Daoy (cell line): Measurements from ENCODE around the gene FUT8. TPM values are rescaled to one million over a fixed set of nuclear protein-coding genes. Genes with fewer than 3 reads are reported as not detected.
A peak's percentile ranks its signal among the peaks of the same experiment; 100 is the strongest.

ENCODE experiments used
- DNase-seq: peaks from one replicate; pipeline ENCODE4 v3.0.0-alpha.2; 2015; ENCODE audit warnings: low read depth
- total RNA-seq: library from RNA; depleted of rRNA; stranded (reverse); fragments of >200 nt; shearing (Covaris generic); gene quantifications from 2 replicates; pipeline ENCODE4 v1.2.3, GENCODE V29; 2014; rRNA removed

Gene FUT8
- total RNA-seq = 90.6 and 103 TPM in 2 replicates

DNA sequence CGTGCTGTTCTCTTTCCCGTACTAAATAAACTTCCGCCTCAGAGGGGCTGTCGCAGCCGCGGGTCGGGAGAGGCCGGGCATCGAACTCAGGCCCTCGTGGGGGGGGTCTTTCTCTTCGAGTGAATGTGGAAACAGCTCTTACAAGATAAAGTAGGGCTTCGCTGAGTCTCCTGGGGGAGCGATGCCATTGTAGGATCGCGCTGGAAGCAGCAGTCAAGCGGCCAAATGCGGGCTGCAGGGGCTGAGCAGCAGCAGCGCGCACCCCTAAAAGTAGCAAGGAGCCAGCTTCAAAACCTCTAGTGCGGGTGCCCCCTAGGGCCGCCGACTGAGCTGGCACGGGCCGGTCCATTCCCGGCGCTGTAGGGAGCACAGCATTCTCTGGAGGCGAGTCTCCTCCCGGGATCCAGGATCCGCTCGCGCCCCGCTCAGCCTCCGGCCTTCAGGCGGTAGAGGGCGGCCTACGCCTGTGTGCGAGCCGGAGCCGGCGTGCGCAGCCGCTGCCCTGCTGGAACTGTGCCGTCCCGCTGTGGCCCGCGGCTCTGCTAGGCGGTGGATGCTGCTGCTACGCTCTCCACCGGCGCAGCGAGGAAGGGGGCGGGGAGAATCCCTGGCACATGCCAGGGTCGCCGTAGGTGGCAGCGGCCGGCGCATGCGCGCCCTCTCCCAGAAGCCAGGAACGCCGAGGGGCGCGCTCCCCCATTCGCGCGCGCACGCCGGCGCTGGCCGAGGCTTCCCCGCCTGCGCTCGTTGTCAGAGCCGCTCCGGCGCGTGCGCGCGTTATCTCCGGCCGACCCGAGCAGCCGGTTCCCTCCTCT is at the start of gene FUT8:
FUT8 (plus strand) TSS at position 699 of the 815 bp plus-strand sequence. CDS start 148,834 bp downstream, outside the sequence.
- DNase-seq = peak; percentile 99

DNA sequence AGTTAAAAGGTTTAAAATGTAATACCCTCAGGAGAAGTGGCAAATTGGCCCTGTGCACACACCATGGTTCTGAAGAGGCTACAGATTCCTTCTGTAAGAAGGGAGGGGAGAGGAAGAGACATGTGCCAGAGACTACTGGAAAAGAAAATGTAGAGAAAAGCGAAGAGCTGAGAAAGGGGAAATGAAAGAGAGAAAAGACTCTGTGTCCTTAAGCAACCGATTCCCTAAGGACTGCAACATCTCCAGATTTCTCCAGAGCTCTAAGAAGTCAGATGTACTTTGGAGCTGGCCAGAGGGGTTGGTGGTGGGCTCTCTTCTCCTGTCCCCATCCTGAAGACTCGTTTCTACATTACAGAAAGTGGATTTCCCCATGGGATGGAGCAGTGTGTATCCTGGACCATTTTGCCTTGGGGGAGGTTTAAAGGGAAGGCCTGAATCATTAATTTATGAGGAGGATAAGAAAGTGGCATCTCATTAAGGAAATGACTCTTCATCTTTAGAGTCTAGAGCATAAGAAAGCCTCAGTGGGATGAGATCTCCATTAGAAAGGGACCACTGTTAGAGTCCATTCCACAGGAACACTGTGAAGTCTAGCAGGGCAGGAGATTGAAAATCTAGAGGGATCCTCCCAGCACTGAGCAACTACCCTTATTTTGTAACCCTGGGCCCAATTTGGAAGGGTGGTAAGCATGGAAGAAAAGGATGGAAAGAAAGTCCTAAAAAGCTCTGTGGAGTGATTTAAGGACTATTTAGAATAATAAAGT is 45.5 kb upstream of the FUT8 start:
- DNase-seq = no peak

GRCh38 chr14:65369560-65369959 is 43.0 kb upstream of the FUT8 start:
- no peak for DNase-seq

- DNase-seq = no peak
Measured at GRCh38 chr14:65370801-65371248, 41.7 kb upstream of the FUT8 start.

- DNase-seq = no peak
Measured at GRCh38 chr14:65371784-65372183, 40.7 kb upstream of the FUT8 start.

- DNase-seq = no peak
Measured at GRCh38 chr14:65373016-65373670, 39.4 kb upstream of the FUT8 start.

GRCh38 chr14:65373671-65374039 is 38.9 kb upstream of the FUT8 start:
- no peak for DNase-seq

DNA sequence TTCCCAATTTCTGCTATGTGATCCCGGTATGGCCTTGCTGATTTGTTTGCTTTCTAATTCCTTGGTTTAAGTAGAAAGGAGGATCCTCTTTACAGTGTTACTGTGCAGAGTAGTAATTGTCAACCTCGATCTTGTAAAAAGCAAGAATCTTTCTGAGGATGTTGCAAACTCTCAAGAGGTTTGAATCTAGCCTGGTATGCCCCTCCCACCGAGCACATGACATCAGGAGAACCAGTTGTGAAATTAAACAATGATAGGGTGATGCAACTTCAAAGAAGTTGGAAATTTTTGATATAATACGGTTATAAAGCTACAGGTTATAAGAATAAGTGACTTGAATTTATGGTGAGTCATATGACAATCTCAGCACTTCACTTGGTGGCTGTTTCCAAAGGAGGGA is 35.0 kb upstream of the FUT8 start:
- no peak for DNase-seq

GRCh38 chr14:65382586-65382985 is 29.9 kb upstream of the FUT8 start:
- DNase-seq = no peak

DNA sequence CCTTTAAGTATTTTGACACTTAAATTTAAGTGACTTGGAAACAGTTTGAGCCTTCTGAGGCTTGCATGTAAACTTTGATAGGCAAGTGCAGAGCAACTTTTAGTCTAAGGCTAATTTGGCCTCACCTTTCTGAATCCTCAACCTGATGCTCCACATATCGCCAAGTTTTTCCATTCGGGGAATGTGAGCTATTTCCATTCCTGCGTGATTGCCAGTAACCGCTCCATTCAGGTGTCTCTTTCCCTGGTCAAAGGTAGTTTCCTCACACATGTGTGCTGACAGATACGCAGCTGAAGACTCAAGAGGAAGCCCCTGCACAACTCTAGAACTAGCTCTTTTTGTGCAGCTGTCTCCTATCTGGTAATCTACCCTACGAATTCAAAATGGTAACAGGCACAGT is 25.4 kb upstream of the FUT8 start:
- no peak for DNase-seq

DNA sequence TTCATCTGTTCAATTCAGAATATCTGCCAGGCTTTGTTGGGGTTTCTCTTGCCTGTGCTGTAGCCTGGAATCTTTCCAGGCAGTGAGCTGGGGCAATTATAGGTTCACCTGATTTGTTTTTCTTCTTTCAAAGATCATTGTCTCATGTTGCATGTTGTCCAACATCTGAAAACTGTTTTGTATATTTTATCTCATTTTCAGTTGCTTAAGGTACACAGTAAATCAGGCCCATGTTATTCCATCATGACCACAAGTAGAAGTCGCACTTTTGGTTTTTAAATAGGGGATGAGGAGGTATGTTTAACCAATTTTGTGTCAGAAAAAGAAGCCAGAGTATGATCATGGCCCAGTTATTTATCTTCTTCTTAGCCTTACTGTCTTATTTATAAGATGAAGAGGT is 24.9 kb upstream of the FUT8 start:
- no peak for DNase-seq

GRCh38 chr14:65392296-65392695 is 20.2 kb upstream of the FUT8 start:
- DNase-seq = no peak

DNA sequence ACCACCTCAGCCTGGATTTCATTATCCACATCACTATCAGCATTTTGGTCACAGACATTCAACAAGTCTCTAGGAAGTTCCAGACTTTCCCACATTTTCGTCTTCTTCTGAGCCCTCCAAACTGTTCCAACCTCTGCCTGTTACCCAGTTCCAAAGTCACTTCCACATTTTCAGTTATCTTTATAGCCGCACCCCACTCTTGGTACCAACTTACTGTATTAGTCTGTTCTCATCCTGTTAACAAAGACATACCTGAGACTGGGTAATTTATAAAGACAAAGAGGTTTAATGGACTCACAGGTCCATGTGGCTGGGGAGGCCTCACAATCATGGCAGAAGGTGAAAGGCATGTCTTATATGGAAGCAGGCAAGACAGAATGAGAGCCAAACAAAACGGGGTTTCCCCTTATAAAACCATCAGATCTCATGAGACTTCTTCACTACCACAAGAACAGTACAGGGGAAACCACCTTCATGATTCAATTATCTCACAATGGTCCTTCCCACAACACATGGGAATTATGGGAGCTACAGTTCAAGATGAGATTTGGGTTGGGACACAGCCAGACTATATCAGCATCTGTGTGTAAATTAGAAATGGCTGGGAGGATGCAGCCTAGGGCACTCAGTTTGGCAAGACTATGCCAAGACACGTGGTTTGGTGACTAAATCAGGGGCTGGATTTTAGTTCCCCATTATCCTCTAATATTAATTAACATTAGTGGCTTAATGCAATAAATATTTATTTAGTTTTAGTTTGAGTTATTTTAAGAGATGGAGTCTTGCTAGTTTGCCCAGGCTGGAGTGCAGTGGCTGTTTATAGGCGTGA is 16.2 kb upstream of the FUT8 start:
- no peak for DNase-seq

DNA sequence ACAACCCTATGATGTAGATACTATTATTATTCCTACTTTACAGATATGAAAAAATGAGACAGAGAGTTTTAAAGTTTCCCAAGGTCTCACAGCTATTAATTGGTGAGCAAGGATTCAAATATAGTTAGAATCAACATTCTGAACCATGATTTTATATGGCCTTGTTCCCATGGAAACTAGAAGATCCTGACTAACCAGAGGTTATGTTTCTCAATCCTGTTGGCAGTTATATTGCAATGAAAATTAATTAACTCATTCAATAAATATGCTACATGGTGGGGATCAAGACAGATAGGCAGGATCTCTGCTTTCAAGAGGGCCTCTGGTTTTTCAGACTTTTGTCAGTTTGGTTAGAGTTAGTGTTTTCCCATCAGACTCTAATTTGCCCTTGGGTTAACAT is 9.3 kb upstream of the FUT8 start:
- no peak for DNase-seq

- DNase-seq = no peak
Measured at GRCh38 chr14:65408113-65408512, 4.4 kb upstream of the FUT8 start.

DNA sequence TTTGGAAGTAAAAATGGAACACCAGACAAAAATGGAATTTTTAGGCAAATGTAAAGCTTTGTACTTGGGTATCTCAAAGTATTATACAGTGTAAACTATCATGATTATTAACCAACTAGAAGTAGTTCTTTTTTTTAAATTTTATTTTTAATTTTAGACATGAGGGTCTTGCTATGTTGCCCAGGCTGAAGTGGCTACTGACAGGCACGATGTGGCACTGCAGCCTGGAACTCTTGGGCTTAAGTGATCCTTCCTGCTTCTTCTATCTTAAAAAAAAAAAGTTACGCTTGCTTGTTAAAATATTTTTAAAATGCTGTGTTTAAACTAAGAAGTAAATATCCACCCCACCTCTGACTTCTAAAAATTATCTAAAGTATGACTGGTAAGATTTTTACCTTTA is 1.9 kb upstream of the FUT8 start:
- no peak for DNase-seq

- peak; percentile 98 for DNase-seq
Measured at GRCh38 chr14:65411656-65412031, 886 bp upstream of the FUT8 start.

DNA sequence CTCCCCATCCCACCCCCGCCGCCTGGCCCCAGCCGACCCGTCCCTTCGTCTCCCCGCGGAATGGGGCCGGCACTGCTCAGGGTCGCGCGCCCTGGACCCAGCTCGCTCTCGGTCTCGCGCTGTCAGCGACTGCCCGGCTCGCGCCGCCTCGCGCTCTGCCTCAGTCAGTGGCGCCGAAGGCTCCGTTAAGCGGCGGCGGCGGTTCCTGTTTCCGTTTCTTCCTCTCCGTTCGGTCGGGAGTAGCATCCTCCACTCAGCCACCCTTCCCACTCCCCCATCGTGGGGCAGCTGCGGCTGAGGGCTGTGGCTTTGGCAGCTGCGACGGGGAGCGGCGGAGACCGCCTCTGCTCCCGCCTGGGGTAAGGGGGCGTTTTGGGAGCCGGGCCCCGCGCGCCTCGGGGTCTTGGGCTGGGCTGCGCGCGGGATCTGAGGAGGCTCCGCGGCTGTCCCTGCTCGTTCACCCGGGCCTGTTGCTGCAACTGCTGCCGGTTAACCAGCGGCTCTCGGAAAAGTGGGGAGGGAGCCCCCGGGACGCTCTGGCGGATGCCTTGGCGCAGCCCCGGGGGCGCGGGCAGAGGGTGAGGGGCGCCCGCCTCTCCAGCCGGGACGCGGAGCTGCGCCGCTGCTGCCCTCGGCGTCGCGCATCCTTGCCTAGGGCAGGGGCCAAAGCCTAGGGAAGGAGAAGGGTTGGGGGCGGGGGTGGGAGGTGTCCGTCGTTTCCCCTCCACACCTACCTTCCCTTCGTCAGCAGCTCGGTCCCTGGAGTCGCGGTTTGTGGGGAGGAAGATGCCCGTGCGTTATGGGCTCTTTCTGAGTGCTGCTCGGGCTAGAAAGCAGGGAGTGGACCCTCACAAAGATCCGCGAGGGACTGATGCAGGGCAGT is 567 bp downstream of the FUT8 start:
- peak; percentile 87 for DNase-seq

GRCh38 chr14:65413739-65414045 is 1.2 kb downstream of the FUT8 start:
- no peak for DNase-seq

- DNase-seq = no peak
Measured at GRCh38 chr14:65414961-65415589, 2.5 kb downstream of the FUT8 start.
